Kidney (tissue), 14 donors: Measurements from ENCODE around the gene FARSA. TPM values are rescaled to one million over a fixed set of nuclear protein-coding genes. Genes with fewer than 3 reads are reported as not detected.
A peak's percentile ranks its signal among the peaks of the same experiment; 100 is the strongest.

Experiments used
- DNase-seq, 5 donors: peaks; one replicate each; pipeline ENCODE4 v3.0.0-alpha.2; 2013 to 2020
- FAIRE-seq: peaks from 2 replicates; lab custom pipeline; 2012; peaks lifted over from hg19 to GRCh38; lab: Jason Lieb, UNC
- H3K27ac ChIP-seq, 2 donors: one replicate each; pipeline ENCODE4 v1.7.0; 2013; ENCODE audit warnings: low read depth in 2 of 2, low read length in 2 of 2, inconsistent platforms in 1 of 2
- H3K27me3 ChIP-seq: one replicate; pipeline ENCODE4 v1.7.1; 2013; ENCODE audit warnings: low read length, inconsistent platforms; ENCODE audit not compliant: control insufficient read depth, insufficient read depth
- H3K36me3 ChIP-seq, 3 donors: one replicate each; pipeline versions ENCODE4 v1.7.0 to v1.7.1; 2013; ENCODE audit warnings: low read length in 3 of 3, control low read depth in 1 of 3, inconsistent platforms in 1 of 3; ENCODE audit not compliant: insufficient read depth in 3 of 3, control insufficient read depth in 2 of 3
- H3K4me1 ChIP-seq, 3 donors: one replicate each; pipeline versions ENCODE4 v1.7.0 to v1.7.1; 2013; ENCODE audit warnings: low read length in 3 of 3, inconsistent platforms in 1 of 3, low read depth in 1 of 3; ENCODE audit not compliant: control insufficient read depth in 2 of 3, insufficient read depth in 2 of 3
- H3K4me3 ChIP-seq, 3 donors: one replicate each; pipeline versions ENCODE4 v1.7.0 to v1.8.1; 2013; ENCODE audit warnings: low read length in 3 of 3, control low read depth in 1 of 3, inconsistent platforms in 1 of 3
- H3K9ac ChIP-seq, 3 donors: one replicate each; pipeline versions ENCODE4 v1.7.0 to v1.7.1; 2013; ENCODE audit warnings: low read length in 3 of 3, control low read depth in 1 of 3, inconsistent platforms in 1 of 3
- H3K9me3 ChIP-seq, 3 donors: one replicate each; pipeline versions ENCODE4 v1.7.0 to v1.7.1; 2013; ENCODE audit warnings: low read length in 3 of 3, control low read depth in 1 of 3, inconsistent platforms in 1 of 3; ENCODE audit not compliant: control insufficient read depth in 2 of 3, insufficient read depth in 1 of 3
- intact Hi-C: fragments of 100-400 bp; cut with DNase I; formaldehyde crosslinking; loops from one replicate; pipeline ENCODE4 v1.11.1; 2022
- polyA plus RNA-seq: library from polyadenylated mRNA; stranded (reverse); fragments of 350-450 nt; fragmentation: Illumina TruSeq; extraction: RNeasy Lipid Tissue Mini Kit (QIAGEN cat#74804); gene quantifications from one replicate; pipeline ENCODE4 v1.2.3, GENCODE V29; 2014; ENCODE audit warnings: low read depth, low replicate concordance; ENCODE audit not compliant: insufficient read depth
- total RNA-seq: library from RNA; stranded (reverse); fragmentation: NEBNext Ultra II Directional; extraction: Animal tissue kit (Norgen Biotek cat#: 25700); gene quantifications from one replicate; pipeline ENCODE4 v1.2.1, GENCODE V29; 2021
- TF ChIP-seq, protein P1 (sequence below): IDR thresholded peaks from 3 replicates; pipeline ENCODE4 v1.5.1; 2012; ENCODE audit warnings: mild to moderate bottlenecking, moderate library complexity, borderline replicate concordance; ENCODE audit not compliant: insufficient read depth; ENCODE audit errors: extremely low read depth
- donor health status: control.
- donor health status: control.
- donor health status: control.
- donor health status: control.
- donor health status: control.
- donor health status: DM: yes; HTN: yes; CAD: no.
- donor health status: Normal renal cell carcinoma (clear cell type).

Gene FARSA
- total and polyA plus RNA-seq, 2 donors from 2014 or later: 48.0 to 58.2 TPM

DNA sequence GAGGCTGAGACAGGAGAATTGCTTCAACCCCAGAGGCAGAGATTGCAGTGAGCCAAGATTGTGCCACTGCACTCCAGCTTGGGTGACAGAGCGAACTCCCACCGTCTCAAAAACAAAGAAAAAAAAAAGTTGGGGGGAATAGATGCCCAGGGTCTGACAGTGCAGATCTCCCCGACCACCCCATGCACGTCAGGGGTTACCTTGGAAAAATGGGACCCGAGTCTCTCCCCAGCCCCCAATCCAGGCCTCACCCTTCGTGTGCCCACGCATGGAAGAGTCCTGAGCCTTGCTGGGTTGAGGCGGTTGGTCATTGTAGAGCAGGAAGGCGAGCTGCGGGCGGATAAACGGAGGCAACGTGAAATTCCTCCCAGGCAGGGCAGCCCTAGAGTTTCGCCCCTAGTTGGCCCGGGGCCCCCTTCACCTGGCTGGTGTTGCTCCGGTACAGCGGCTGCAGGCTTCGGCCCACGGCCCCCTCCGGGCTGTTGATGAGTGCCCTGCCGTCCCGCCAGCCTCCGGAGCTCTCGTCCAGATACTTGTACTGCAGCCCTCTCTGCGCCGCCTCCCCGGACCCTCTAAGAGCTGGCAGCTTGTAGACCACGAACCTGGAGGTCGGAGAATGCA lies 52.9 kb downstream of the FARSA start:
- peak overlapping the region; percentile 32 to 81 (median 68) for H3K4me3 ChIP-seq
- H3K27me3 ChIP-seq: peaks cover 8% of the 10 kb centered on the region
- H3K4me1 ChIP-seq: peaks cover 0 to 2% (median 0%) of the 10 kb centered on the region in 3 donors
- H3K36me3 ChIP-seq: peaks cover 0 to 7% (median 6%) of the 10 kb centered on the region in 3 donors
- peak overlapping the region; percentile 12 to 69 for H3K27ac ChIP-seq
- DNase-seq (peak in 3 of 5 donors; percentile 36 to 81 (median 41)), FAIRE-seq (no peak)
- H3K9me3 ChIP-seq: no peaks in the 10 kb centered on the region
- TF ChIP-seq, protein P1, sequence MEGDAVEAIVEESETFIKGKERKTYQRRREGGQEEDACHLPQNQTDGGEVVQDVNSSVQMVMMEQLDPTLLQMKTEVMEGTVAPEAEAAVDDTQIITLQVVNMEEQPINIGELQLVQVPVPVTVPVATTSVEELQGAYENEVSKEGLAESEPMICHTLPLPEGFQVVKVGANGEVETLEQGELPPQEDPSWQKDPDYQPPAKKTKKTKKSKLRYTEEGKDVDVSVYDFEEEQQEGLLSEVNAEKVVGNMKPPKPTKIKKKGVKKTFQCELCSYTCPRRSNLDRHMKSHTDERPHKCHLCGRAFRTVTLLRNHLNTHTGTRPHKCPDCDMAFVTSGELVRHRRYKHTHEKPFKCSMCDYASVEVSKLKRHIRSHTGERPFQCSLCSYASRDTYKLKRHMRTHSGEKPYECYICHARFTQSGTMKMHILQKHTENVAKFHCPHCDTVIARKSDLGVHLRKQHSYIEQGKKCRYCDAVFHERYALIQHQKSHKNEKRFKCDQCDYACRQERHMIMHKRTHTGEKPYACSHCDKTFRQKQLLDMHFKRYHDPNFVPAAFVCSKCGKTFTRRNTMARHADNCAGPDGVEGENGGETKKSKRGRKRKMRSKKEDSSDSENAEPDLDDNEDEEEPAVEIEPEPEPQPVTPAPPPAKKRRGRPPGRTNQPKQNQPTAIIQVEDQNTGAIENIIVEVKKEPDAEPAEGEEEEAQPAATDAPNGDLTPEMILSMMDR: no peak
- H3K9ac ChIP-seq: peak overlapping the region in 2 of 3 donors; percentile 77
- intact Hi-C loops: no loop called here

DNA sequence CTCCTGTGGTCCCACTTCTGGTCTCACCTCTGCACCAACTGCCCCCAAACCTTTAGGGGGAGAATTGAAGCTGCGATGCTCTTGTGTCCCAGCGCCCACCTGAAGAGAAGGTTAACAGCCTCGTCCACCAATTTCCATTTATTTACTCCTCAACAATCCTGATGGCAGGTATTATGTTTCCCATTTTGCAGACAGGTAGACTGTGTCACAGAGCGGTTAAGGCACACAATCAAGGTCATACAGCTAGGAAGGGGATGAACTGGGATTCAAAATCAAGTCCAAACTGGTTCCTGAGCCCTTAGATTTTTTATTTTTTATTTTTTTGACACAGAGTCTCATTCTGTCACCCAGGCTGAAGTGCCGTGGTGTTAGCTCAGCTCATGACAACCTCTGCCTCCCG lies 58.4 kb downstream of the FARSA start:
- Histone ChIP-seq H3K27me3 (no peaks in the 10 kb centered on the region), H3K4me3 (no peak overlapping the region), H3K36me3 (peaks cover 0 to 7% (median 6%) of the 10 kb centered on the region in 3 donors), H3K9me3 (no peaks in the 10 kb centered on the region), H3K27ac (no peak overlapping the region), H3K9ac (no peak overlapping the region), H3K4me1 (no peaks in the 10 kb centered on the region)
- FAIRE-seq (no peak), DNase-seq (no peak)
- intact Hi-C loops: no loop called here
- TF ChIP-seq, protein P1: no peak

DNA sequence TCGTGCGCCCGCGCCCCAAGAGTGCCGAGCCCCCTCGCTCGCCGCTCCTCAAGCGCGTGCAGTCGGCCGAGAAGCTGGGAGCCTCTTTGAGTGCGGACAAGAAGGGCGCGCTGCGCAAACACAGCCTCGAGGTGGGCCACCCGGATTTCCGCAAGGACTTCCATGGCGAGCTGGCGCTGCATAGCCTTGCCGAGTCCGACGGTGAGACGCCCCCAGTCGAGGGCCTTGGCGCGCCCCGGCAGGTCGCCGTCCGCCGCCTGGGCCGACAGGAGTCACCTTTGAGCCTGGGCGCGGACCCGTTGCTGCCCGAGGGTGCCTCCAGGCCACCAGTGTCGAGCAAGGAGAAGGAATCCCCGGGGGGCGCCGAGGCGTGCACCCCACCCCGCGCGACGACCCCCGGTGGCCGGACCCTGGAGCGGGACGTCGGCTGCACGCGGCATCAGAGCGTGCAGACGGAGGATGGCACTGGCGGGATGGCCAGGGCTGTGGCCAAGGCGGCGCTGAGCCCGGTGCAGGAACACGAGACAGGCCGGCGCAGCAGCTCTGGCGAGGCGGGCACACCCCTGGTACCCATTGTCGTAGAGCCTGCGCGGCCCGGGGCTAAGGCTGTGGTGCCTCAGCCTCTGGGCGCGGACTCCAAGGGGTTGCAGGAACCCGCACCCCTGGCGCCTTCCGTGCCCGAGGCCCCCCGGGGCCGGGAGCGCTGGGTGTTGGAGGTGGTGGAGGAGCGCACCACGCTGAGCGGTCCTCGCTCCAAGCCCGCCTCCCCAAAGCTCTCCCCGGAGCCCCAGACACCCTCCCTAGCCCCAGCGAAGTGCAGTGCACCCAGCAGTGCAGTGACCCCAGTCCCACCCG lies 59.4 kb downstream of the FARSA start:
- TF ChIP-seq, protein P1: no peak
- no peak overlapping the region for H3K9ac ChIP-seq
- H3K4me3 ChIP-seq: no peak overlapping the region
- no peaks in the 10 kb centered on the region for H3K4me1 ChIP-seq
- H3K27ac ChIP-seq: no peak overlapping the region
- FAIRE-seq (no peak), DNase-seq (no peak)
- no peaks in the 10 kb centered on the region for H3K9me3 ChIP-seq
- no peaks in the 10 kb centered on the region for H3K27me3 ChIP-seq
- H3K36me3 ChIP-seq: peaks cover 0 to 7% (median 6%) of the 10 kb centered on the region in 3 donors
- intact Hi-C loops: no loop called here
